ENCODE results near the gene H2AZ1.

The H2AZ1 gene

GRCh38 chr4:99949999-99950912, at the start of gene H2AZ1:
TSS of gene H2AZ1 (minus strand) at chr4:99950275. CDS start at chr4:99950170, 105 bp downstream.
- peak; percentile 70 for ATAC-seq (ENCODE audit: low read depth)
- Histone ChIP-seq H3K9me3 (ENCODE audit: severe bottlenecking) (no peaks in the 10 kb centered on the region), H3K27me3 (ENCODE audit: insufficient read depth, poor library complexity, severe bottlenecking) (no peaks in the 10 kb centered on the region), H3K36me3 (ENCODE audit: low read depth) (peaks cover 25% of the 10 kb centered on the region), H3K4me1 (ENCODE audit: insufficient read depth, poor library complexity, severe bottlenecking) (peaks cover 20% of the 10 kb centered on the region), H3K4me3 (ENCODE audit: severe bottlenecking) (peak within 1 kb of the TSS; percentile 91), H3K27ac (ENCODE audit: poor library complexity, severe bottlenecking) (peak within 1 kb of the TSS; percentile 91)
- peak; percentile 99 for DNase-seq (ENCODE audit: low spot score)
- TF ChIP-seq CTCF (IDR thresholded peaks at IDR 0.05; ENCODE audit: poor library complexity, severe bottlenecking), result no peak

- Histone ChIP-seq H3K4me3 (ENCODE audit: severe bottlenecking) (no peak overlapping the region), H3K27ac (ENCODE audit: poor library complexity, severe bottlenecking) (peak overlapping the region; percentile 57), H3K27me3 (ENCODE audit: insufficient read depth, poor library complexity, severe bottlenecking) (no peaks in the 10 kb centered on the region), H3K9me3 (ENCODE audit: severe bottlenecking) (no peaks in the 10 kb centered on the region), H3K4me1 (ENCODE audit: insufficient read depth, poor library complexity, severe bottlenecking) (peaks cover 11% of the 10 kb centered on the region), H3K36me3 (ENCODE audit: low read depth) (no peaks in the 10 kb centered on the region)
- peak; percentile 83 for TF ChIP-seq CTCF (IDR thresholded peaks at IDR 0.05; ENCODE audit: poor library complexity, severe bottlenecking)
- ATAC-seq (ENCODE audit: low read depth) (peak; percentile 79), DNase-seq (ENCODE audit: low spot score) (no peak)
Observed at GRCh38 chr4:99998062-99998867, 48.2 kb upstream of the H2AZ1 start.

- TF ChIP-seq CTCF (IDR thresholded peaks at IDR 0.05; ENCODE audit: poor library complexity, severe bottlenecking), result no peak
- no peaks in the 10 kb centered on the region for H3K27me3 ChIP-seq (ENCODE audit: insufficient read depth, poor library complexity, severe bottlenecking)
- no peak overlapping the region for H3K27ac ChIP-seq (ENCODE audit: poor library complexity, severe bottlenecking)
- DNase-seq (ENCODE audit: low spot score) (no peak), ATAC-seq (ENCODE audit: low read depth) (no peak)
- H3K9me3 ChIP-seq (ENCODE audit: severe bottlenecking), result no peaks in the 10 kb centered on the region
- no peaks in the 10 kb centered on the region for H3K4me1 ChIP-seq (ENCODE audit: insufficient read depth, poor library complexity, severe bottlenecking)
- H3K4me3 ChIP-seq (ENCODE audit: severe bottlenecking), result no peak overlapping the region
- H3K36me3 ChIP-seq (ENCODE audit: low read depth), result no peaks in the 10 kb centered on the region
Observed at GRCh38 chr4:99991741-99992140, 41.7 kb upstream of the H2AZ1 start.

GRCh38 chr4:99987681-99988080, 37.6 kb upstream of the H2AZ1 start:
- H3K27ac ChIP-seq (ENCODE audit: poor library complexity, severe bottlenecking), result no peak overlapping the region
- H3K4me1 ChIP-seq (ENCODE audit: insufficient read depth, poor library complexity, severe bottlenecking), result no peaks in the 10 kb centered on the region
- no peak for ATAC-seq (ENCODE audit: low read depth)
- H3K9me3 ChIP-seq (ENCODE audit: severe bottlenecking), result no peaks in the 10 kb centered on the region
- no peak overlapping the region for H3K4me3 ChIP-seq (ENCODE audit: severe bottlenecking)
- TF ChIP-seq CTCF (IDR thresholded peaks at IDR 0.05; ENCODE audit: poor library complexity, severe bottlenecking), result no peak
- H3K36me3 ChIP-seq (ENCODE audit: low read depth), result no peaks in the 10 kb centered on the region
- H3K27me3 ChIP-seq (ENCODE audit: insufficient read depth, poor library complexity, severe bottlenecking), result no peaks in the 10 kb centered on the region
- no peak for DNase-seq (ENCODE audit: low spot score)

Data from RWPE2 (cell line).